A673 (cell line): ENCODE measurements around the gene NDUFAF5.

Experiments used
- CTCF ChIP-seq: fragments of 300-800, 200-600 bp; sonication (generic); conservative IDR thresholded peaks from 2 replicates; pipeline ENCODE4 v1.5.1; 2017; ENCODE audit warnings: low read depth, mild to moderate bottlenecking, antibody characterized with exemption, low read length, moderate library complexity, mixed read lengths
- EZH2 ChIP-seq: fragments of 200-600 bp; sonication (generic); IDR thresholded peaks from 2 replicates; pipeline ENCODE4 v1.6.1; 2017; ENCODE audit warnings: borderline replicate concordance, low read depth, mild to moderate bottlenecking, mixed read lengths, antibody characterized with exemption, low read length; ENCODE audit not compliant: poor library complexity, severe bottlenecking

- TF ChIP-seq CTCF, result no peak
- no peak for TF ChIP-seq EZH2
Measured at GRCh38 chr20:13863244-13863643, 78.4 kb downstream of the NDUFAF5 start.
